GM12878 (cell line): Measurements from ENCODE around the gene MCOLN2. TPM values are rescaled to one million over a fixed set of nuclear protein-coding genes. Genes with fewer than 3 reads are reported as not detected.

ENCODE experiments used
- BCL3 ChIP-seq: IDR thresholded peaks from 2 replicates; pipeline ENCODE4 v1.6.1; 2011; ENCODE audit warnings: borderline replicate concordance, low read depth, mild to moderate bottlenecking, moderate library complexity, low read length; ENCODE audit not compliant: insufficient read depth, poor library complexity, severe bottlenecking
- GABPA ChIP-seq: IDR thresholded peaks from 2 replicates; pipeline ENCODE4 v1.6.1; 2014; ENCODE audit warnings: antibody characterized with exemption, low read depth, mild to moderate bottlenecking, inconsistent platforms
- IRF5 ChIP-seq: fragments of 450-650 bp; IDR thresholded peaks from 2 replicates; pipeline ENCODE4 v1.6.1; 2017; ENCODE audit warnings: borderline replicate concordance
- KDM1A ChIP-seq: fragments of 200-600 bp; sonication (generic); IDR thresholded peaks from 2 replicates; pipeline ENCODE4 v1.6.1; 2016; ENCODE audit warnings: borderline replicate concordance
- RAD51 ChIP-seq: fragments of 450-650 bp; IDR thresholded peaks from 2 replicates; pipeline ENCODE4 v1.6.1; 2016; ENCODE audit warnings: moderate library complexity, mild to moderate bottlenecking, inconsistent platforms
- SREBF2 ChIP-seq: IDR thresholded peaks from 2 replicates; pipeline ENCODE4 v1.6.1; 2012; ENCODE audit warnings: mild to moderate bottlenecking, low read length
- SUPT20H ChIP-seq: IDR thresholded peaks from 2 replicates; pipeline ENCODE4 v1.6.1; 2011; ENCODE audit warnings: low read depth, mild to moderate bottlenecking, low read length, moderate library complexity, borderline replicate concordance; ENCODE audit not compliant: control insufficient read depth
- polyA plus RNA-seq, 11 experiments: library from polyadenylated mRNA; depleted of rRNA in 4 of 11; unstranded in 6 of 11; stranded (reverse) in 5 of 11; fragments of >200 nt; fragmentation: Nextera tagmentation in 4 of 11; fragmentation: Illumina TruSeq in 1 of 11; extraction: Ambion mirVana in 4 of 11; extraction: Trizol in 1 of 11; gene quantifications; 1 replicate in 1 of 11; 2 replicates in 10 of 11; pipeline versions ENCODE4 v1.2.1 to v1.2.3, GENCODE V29; 2011 to 2016; ENCODE audit warnings: inconsistent platforms in 2 of 11, missing spikeins in 2 of 11, low read depth in 1 of 11
- total RNA-seq, 4 experiments: library from RNA; depleted of rRNA in 3 of 4; stranded (reverse); fragments of >200 nt in 3 of 4; fragmentation: Illumina TruSeq in 1 of 4; extraction: Trizol in 1 of 4; gene quantifications; 2 replicates each; pipeline versions ENCODE4 v1.2.1 to v1.2.3, GENCODE V29; 2013 to 2021
- TF ChIP-seq, protein P1 (sequence below): fragments of 150-350 bp; IDR thresholded peaks from 2 replicates; pipeline ENCODE4 v1.6.1; 2014; ENCODE audit warnings: mild to moderate bottlenecking, low read depth, low read length

The MCOLN2 gene
- total and polyA plus RNA-seq, 10 of the 15 experiments (the other 5 are each of a cell fraction or from before 2014, with no cell fraction given) = 25.9 to 233 (median 109) TPM

DNA sequence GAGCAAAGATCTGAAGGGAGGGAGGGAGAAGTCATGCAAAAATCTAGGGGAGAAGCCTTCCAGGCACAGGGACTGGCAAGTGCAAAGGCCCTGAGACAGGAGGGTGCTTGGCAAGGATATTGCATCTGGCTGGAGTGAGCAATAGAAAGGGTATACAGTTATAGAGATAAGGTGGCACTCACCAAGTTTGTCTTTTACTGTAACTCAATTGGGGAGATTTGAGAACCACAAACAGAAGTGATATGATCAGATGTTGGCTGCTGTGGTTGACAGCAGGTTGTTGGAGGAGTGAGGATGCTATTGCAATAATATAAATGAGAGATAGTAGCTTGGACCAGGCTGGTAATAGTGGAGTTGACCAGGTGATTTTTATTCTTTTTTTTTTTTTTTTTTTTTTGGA is 25.8 kb upstream of the MCOLN2 start (continued):
- TF ChIP-seq, protein P1, sequence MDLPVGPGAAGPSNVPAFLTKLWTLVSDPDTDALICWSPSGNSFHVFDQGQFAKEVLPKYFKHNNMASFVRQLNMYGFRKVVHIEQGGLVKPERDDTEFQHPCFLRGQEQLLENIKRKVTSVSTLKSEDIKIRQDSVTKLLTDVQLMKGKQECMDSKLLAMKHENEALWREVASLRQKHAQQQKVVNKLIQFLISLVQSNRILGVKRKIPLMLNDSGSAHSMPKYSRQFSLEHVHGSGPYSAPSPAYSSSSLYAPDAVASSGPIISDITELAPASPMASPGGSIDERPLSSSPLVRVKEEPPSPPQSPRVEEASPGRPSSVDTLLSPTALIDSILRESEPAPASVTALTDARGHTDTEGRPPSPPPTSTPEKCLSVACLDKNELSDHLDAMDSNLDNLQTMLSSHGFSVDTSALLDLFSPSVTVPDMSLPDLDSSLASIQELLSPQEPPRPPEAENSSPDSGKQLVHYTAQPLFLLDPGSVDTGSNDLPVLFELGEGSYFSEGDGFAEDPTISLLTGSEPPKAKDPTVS = no peak
- no peak for TF ChIP-seq SREBF2
- no peak for TF ChIP-seq RAD51
- TF ChIP-seq SUPT20H = no peak
- TF ChIP-seq IRF5 = no peak
- TF ChIP-seq KDM1A = no peak
- TF ChIP-seq BCL3 = no peak
- TF ChIP-seq GABPA = no peak
